ENCODE results near the gene KLK11. TPM values are rescaled to one million over a fixed set of nuclear protein-coding genes. Genes with fewer than 3 reads are reported as not detected.

The KLK11 gene
- total and polyA plus RNA-seq, 2 donors (not counting 3 experiments of a cell fraction or from before 2014, with no cell fraction given), result not detected

DNA sequence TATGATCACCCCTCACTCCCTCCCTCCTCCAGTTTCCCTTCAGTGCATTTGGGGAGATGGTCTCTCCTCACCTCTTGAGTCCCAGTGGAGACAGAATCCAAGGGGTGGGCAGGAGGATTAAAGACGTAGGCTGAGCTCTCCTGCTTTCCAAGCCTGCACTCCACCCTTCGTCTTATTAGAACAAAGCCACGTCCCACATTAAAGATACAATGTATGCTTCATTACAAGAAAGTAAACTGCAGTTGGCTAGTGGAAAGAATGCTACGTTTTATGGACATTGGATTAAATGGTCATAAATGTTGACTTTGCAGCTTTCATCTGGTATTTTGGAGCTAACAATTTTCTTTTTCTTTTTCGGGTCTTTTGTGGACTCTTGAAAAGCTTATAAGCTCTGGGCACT is 1.5 kb upstream of the KLK11 start:
- intact Hi-C loops (cut with micrococcal nuclease) (no loop called here), dilution Hi-C loops (cut with MboI; ENCODE audit: extremely low pct_ligation_motif_present, low sequenced_read_pairs) (no loop called here)
- H2AFZ ChIP-seq (ENCODE audit: low read depth, low read length), result no peak overlapping the region
- no peak for TF ChIP-seq GATA2 (IDR thresholded peaks at IDR 0.05; ENCODE audit: insufficient read depth, insufficient read length, low read depth, low read length)
- TF ChIP-seq, protein P1, sequence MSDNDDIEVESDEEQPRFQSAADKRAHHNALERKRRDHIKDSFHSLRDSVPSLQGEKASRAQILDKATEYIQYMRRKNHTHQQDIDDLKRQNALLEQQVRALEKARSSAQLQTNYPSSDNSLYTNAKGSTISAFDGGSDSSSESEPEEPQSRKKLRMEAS (IDR thresholded peaks at IDR 0.05; ENCODE audit: insufficient read depth, insufficient read length), result no peak
- TF ChIP-seq EZH2 (IDR thresholded peaks at IDR 0.05; ENCODE audit: borderline replicate concordance, low read depth, low read length, severe bottlenecking), result no peak
- no peak for TF ChIP-seq POLR2AphosphoS5 (IDR thresholded peaks at IDR 0.05; ENCODE audit: insufficient read depth, low read depth, low read length)
- no peak for TF ChIP-seq MYC (IDR thresholded peaks at IDR 0.05; ENCODE audit: low read depth, low read length)
- TF ChIP-seq FOS (IDR thresholded peaks at IDR 0.05; ENCODE audit: borderline replicate concordance, insufficient read depth, low read length), result no peak
- no peak for TF ChIP-seq JUN (IDR thresholded peaks at IDR 0.05; ENCODE audit: borderline replicate concordance, insufficient read depth, insufficient read length, low read depth)
- no peak for TF ChIP-seq POLR2A (IDR thresholded peaks at IDR 0.05; ENCODE audit: low read depth, low read length)
- TF ChIP-seq, protein P2, sequence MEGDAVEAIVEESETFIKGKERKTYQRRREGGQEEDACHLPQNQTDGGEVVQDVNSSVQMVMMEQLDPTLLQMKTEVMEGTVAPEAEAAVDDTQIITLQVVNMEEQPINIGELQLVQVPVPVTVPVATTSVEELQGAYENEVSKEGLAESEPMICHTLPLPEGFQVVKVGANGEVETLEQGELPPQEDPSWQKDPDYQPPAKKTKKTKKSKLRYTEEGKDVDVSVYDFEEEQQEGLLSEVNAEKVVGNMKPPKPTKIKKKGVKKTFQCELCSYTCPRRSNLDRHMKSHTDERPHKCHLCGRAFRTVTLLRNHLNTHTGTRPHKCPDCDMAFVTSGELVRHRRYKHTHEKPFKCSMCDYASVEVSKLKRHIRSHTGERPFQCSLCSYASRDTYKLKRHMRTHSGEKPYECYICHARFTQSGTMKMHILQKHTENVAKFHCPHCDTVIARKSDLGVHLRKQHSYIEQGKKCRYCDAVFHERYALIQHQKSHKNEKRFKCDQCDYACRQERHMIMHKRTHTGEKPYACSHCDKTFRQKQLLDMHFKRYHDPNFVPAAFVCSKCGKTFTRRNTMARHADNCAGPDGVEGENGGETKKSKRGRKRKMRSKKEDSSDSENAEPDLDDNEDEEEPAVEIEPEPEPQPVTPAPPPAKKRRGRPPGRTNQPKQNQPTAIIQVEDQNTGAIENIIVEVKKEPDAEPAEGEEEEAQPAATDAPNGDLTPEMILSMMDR (IDR thresholded peaks at IDR 0.05; ENCODE audit: extremely low read depth in 1 of 2, insufficient read depth in 1 of 2, low read depth in 1 of 2, low read length in 2 of 2), result no peak
- no peak for DNase-seq (ENCODE audit: low read depth, low spot score)
- no peaks in the 10 kb centered on the region for H3K9me3 ChIP-seq (replicated peaks; ENCODE audit: control insufficient read depth, insufficient read depth, low read length)
- no peak overlapping the region for H3K9ac ChIP-seq (replicated peaks; ENCODE audit: extremely low read depth, insufficient read depth, low read length)
- POLR2A ChIA-PET, result no interaction called here
- no peaks in the 10 kb centered on the region for H3K36me3 ChIP-seq (ENCODE audit: control insufficient read depth in 2 of 2, extremely low read depth in 1 of 2, insufficient read depth in 2 of 2, low read length in 2 of 2)
- H3K27ac ChIP-seq (ENCODE audit: insufficient read depth, low read depth, low read length), result no peak overlapping the region
- no peak overlapping the region for H3K4me2 ChIP-seq (ENCODE audit: insufficient read depth, low read length)
- CTCF ChIA-PET, result interaction anchor here (2.3 kb wide), 1 partner anchor 11 kb away, joined by 11 read pairs; no protein-coding TSS in a partner anchor
- no peaks in the 10 kb centered on the region for H3K27me3 ChIP-seq (ENCODE audit: control insufficient read depth in 2 of 2, insufficient read depth in 2 of 2, low read length in 2 of 2)
- H4K20me1 ChIP-seq (replicated peaks; ENCODE audit: control insufficient read depth, extremely low read depth, insufficient read depth, low read length), result no peaks in the 10 kb centered on the region
- no peaks in the 10 kb centered on the region for H3K79me2 ChIP-seq (ENCODE audit: control insufficient read depth, insufficient read depth, low read length)
- no peak overlapping the region for H3K4me3 ChIP-seq (replicated peaks in 1 of 3; ENCODE audit: insufficient read depth in 1 of 3, low read depth in 1 of 3, low read length in 3 of 3)
- no TSS peak for BruUV-seq (replicated peaks)
- no peaks in the 10 kb centered on the region for H3K9me1 ChIP-seq (replicated peaks; ENCODE audit: control insufficient read depth, extremely low read depth, insufficient read depth, low read length)
- no peak for FAIRE-seq
- H3K4me1 ChIP-seq (ENCODE audit: control insufficient read depth, extremely low read depth, insufficient read depth, low read length), result no peaks in the 10 kb centered on the region
